GM12864 (cell line): Measurements from ENCODE around the gene CLTCL1.

Experiments used
- DNase-seq: peaks from one replicate; pipeline ENCODE4 v3.0.0-alpha.2; 2011; ENCODE audit warnings: low read depth
- H3K4me3 ChIP-seq: 2 replicates; pipeline ENCODE4 v1.5.1; 2011; ENCODE audit warnings: mild to moderate bottlenecking, low read depth, low read length, control low read depth
- CTCF ChIP-seq: IDR thresholded peaks from 2 replicates; pipeline ENCODE4 v1.5.1; 2011; ENCODE audit warnings: low read depth, mild to moderate bottlenecking, moderate library complexity, low read length, control low read depth, inconsistent platforms; ENCODE audit errors: missing control alignments

The CLTCL1 gene

GRCh38 chr22:19151329-19152191, 140.0 kb downstream of the CLTCL1 start:
- DNase-seq: no peak
- TF ChIP-seq CTCF: no peak
- H3K4me3 ChIP-seq: no peak overlapping the region

GRCh38 chr22:19150482-19151328, 140.8 kb downstream of the CLTCL1 start:
- DNase-seq: no peak
- TF ChIP-seq CTCF: no peak
- no peak overlapping the region for H3K4me3 ChIP-seq

- no peak for TF ChIP-seq CTCF
- no peak for DNase-seq
- H3K4me3 ChIP-seq: peak within 1 kb of the TSS; percentile 25; the same call in 1 of the 2 replicates
These were observed 141.5 kb downstream of the CLTCL1 start, which contains the start of gene GSC2 for GRCh38 chr22:19149991-19150390. Gene GSC2 (minus strand): TSS chr22:19150292. CDS start chr22:19150283, 9 bp downstream.

- DNase-seq: no peak
- peak overlapping the region; percentile 25; the same call in 1 of the 2 replicates for H3K4me3 ChIP-seq
- no peak for TF ChIP-seq CTCF
These were observed 142.3 kb downstream of the CLTCL1 start for GRCh38 chr22:19149047-19149883.

- H3K4me3 ChIP-seq: no peak overlapping the region
These were observed 143.0 kb downstream of the CLTCL1 start for GRCh38 chr22:19148417-19149046.

More at GRCh38 chr22:19148417-19149046, 143.0 kb downstream of the CLTCL1 start:
- DNase-seq: no peak
- TF ChIP-seq CTCF: no peak
